ENCODE results near the gene NT5E. TPM values are rescaled to one million over a fixed set of nuclear protein-coding genes. Genes with fewer than 3 reads are reported as not detected.

NT5E gene
- total RNA-seq, 1 donor from 2014 or later = 101 TPM

DNA sequence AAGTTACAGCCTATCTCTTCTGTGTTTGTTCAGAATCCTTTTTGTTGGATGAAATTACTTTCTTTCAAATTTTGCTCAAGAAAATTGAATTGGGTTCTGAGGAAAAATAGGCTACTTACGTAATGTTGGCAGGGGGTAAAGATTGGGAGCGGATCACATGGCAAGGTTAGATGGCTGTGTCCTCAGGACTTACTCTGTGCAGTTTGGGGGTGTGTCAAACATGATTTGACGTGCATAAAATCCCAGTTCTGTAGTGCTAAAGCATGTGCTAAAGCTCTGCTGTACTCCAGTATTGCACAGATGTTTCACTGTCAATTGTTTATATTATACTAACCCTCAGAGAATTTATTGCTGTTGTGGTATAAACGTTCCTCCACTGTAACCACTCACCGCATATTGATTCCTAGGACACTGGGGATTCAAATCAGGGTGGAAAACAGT lies 2.6 kb downstream of the NT5E start:
- Histone ChIP-seq H3K27me3 (ENCODE audit: control insufficient read depth, insufficient read depth, low read length) (no peaks in the 10 kb centered on the region), H3K36me3 (ENCODE audit: control insufficient read depth, insufficient read depth, low read length) (no peaks in the 10 kb centered on the region), H3K4me3 (ENCODE audit: low read depth, low read length) (peak overlapping the region; percentile 95)
- TF ChIP-seq, protein P1, sequence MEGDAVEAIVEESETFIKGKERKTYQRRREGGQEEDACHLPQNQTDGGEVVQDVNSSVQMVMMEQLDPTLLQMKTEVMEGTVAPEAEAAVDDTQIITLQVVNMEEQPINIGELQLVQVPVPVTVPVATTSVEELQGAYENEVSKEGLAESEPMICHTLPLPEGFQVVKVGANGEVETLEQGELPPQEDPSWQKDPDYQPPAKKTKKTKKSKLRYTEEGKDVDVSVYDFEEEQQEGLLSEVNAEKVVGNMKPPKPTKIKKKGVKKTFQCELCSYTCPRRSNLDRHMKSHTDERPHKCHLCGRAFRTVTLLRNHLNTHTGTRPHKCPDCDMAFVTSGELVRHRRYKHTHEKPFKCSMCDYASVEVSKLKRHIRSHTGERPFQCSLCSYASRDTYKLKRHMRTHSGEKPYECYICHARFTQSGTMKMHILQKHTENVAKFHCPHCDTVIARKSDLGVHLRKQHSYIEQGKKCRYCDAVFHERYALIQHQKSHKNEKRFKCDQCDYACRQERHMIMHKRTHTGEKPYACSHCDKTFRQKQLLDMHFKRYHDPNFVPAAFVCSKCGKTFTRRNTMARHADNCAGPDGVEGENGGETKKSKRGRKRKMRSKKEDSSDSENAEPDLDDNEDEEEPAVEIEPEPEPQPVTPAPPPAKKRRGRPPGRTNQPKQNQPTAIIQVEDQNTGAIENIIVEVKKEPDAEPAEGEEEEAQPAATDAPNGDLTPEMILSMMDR (IDR thresholded peaks at IDR 0.05; ENCODE audit: insufficient read depth, low read length, poor library complexity, severe bottlenecking) = no peak
- no peak for DNase-seq (ENCODE audit: low read depth)

DNA sequence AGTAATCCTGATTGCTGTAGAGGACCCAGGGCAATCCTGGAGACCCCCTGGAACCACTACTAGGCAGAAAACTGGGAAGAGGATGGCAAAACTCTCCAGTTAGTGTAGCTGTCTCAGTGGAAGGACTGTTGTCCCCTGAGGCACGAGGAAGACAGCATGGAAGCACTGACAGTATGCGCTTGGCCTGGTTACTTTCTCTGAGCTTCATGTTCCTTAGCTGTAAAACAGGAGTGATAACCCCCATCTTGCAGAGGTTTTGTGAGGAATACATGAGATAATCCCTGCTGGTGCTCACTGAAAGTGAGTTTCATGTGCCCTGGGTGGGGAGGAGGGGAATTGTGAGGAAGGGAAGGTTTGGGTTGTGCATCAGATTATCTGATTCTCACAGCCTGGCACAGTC lies 3.2 kb downstream of the NT5E start:
- no peaks in the 10 kb centered on the region for H3K27me3 ChIP-seq (ENCODE audit: control insufficient read depth, insufficient read depth, low read length)
- TF ChIP-seq, protein P1 (IDR thresholded peaks at IDR 0.05; ENCODE audit: insufficient read depth, low read length, poor library complexity, severe bottlenecking) = no peak
- DNase-seq (ENCODE audit: low read depth) = no peak
- H3K36me3 ChIP-seq (ENCODE audit: control insufficient read depth, insufficient read depth, low read length) = no peaks in the 10 kb centered on the region
- peak overlapping the region; percentile 1 for H3K4me3 ChIP-seq (ENCODE audit: low read depth, low read length)

DNA sequence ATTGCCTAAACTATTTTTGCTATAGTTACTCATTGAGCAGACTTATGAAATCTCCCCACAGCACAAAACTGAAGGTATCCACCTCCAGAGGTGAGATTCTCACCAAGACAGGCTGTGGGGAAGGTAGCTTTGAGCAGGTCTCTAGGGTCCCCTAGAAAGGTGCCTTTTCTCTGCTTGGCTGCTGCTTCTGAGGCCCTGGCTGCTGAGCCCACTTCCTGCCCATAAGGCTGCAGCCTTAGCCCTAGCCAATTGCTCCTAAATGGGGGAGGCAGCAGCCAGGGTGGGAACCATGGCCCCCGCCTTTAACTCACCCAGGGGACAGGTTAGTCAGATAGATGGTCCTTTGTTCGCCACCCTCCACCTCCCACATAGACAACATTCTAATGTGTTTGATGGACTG lies 3.6 kb downstream of the NT5E start:
- DNase-seq (ENCODE audit: low read depth) = no peak
- H3K27me3 ChIP-seq (ENCODE audit: control insufficient read depth, insufficient read depth, low read length) = no peaks in the 10 kb centered on the region
- no peaks in the 10 kb centered on the region for H3K36me3 ChIP-seq (ENCODE audit: control insufficient read depth, insufficient read depth, low read length)
- H3K4me3 ChIP-seq (ENCODE audit: low read depth, low read length) = no peak overlapping the region
- TF ChIP-seq, protein P1 (IDR thresholded peaks at IDR 0.05; ENCODE audit: insufficient read depth, low read length, poor library complexity, severe bottlenecking) = no peak

DNA sequence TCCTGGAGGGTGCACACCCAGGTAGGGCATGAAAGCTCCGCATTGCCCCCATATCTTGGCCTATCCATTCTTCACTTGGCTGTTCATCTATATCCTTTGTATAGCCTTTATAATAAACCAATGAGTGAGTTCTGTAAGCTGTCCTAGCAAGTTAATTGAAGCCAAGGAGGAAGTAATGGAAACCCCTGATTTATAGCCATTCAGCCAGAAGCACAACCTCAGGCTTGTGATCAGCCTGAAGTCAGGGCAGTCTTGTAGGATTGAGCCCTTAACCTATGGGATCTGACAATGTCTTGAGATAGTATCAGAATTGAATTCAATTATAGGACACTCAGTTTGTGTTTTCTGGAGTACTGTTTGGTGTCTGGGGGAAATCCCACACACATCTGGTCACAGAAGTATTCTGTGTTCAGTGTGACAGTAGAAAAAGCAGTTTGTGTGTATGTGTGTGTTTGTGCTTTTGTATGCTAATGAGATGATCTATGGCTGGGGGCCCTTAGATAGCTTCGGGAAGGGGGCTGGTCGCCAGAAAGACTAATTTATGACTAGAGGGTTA lies 5.7 kb downstream of the NT5E start:
- Histone ChIP-seq H3K36me3 (ENCODE audit: control insufficient read depth, insufficient read depth, low read length) (no peaks in the 10 kb centered on the region), H3K27me3 (ENCODE audit: control insufficient read depth, insufficient read depth, low read length) (no peaks in the 10 kb centered on the region), H3K4me3 (ENCODE audit: low read depth, low read length) (no peak overlapping the region)
- no peak for DNase-seq (ENCODE audit: low read depth)
- TF ChIP-seq, protein P1 (IDR thresholded peaks at IDR 0.05; ENCODE audit: insufficient read depth, low read length, poor library complexity, severe bottlenecking) = no peak

DNA sequence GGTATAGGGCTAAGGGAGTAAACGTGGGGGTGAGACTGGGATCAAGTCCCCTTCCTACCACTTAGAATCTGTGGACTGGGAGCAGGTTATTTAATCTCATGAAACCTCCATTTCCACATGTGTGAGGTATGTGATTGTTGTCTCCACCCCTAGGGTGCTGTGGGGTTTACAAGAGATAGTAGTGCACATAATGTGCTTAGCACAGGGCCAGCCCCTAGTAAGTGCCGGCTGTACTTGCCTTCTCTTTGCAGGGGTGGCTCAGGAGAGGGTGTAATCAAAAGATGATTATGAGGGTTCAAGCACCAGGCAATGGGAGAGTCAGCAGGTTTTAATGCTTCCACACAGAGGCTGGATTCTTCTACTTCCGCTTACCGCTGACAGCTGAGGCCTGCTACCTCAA lies 6.9 kb downstream of the NT5E start:
- Histone ChIP-seq H3K4me3 (ENCODE audit: low read depth, low read length) (no peak overlapping the region), H3K27me3 (ENCODE audit: control insufficient read depth, insufficient read depth, low read length) (no peaks in the 10 kb centered on the region), H3K36me3 (ENCODE audit: control insufficient read depth, insufficient read depth, low read length) (no peaks in the 10 kb centered on the region)
- no peak for DNase-seq (ENCODE audit: low read depth)
- TF ChIP-seq, protein P1 (IDR thresholded peaks at IDR 0.05; ENCODE audit: insufficient read depth, low read length, poor library complexity, severe bottlenecking) = no peak

DNA sequence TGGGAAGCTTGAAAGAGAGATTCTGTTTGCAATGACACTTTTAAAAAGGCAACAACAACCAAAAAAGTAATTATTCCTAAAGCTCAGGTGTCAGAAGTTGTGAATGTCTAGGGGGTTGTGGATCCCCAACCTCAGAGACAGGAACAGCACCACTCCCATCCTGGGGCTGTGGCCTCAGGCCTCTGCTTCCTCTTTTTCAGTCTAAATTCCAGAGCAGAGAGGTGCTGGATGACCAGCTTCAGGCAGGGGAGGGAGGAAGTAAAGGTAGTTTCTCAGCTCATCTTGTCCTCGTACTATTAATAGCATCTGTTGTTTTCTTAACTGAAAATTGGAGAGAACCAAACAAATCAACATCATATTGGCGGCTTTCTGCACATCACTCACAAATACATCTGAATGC lies 8.3 kb downstream of the NT5E start:
- Histone ChIP-seq H3K4me3 (ENCODE audit: low read depth, low read length) (no peak overlapping the region), H3K27me3 (ENCODE audit: control insufficient read depth, insufficient read depth, low read length) (no peaks in the 10 kb centered on the region), H3K36me3 (ENCODE audit: control insufficient read depth, insufficient read depth, low read length) (no peaks in the 10 kb centered on the region)
- TF ChIP-seq, protein P1 (IDR thresholded peaks at IDR 0.05; ENCODE audit: insufficient read depth, low read length, poor library complexity, severe bottlenecking) = no peak
- no peak for DNase-seq (ENCODE audit: low read depth)
